ENCODE data around the gene PARVB.

Gene PARVB

GRCh38 chr22:44201665-44202064 lies 177.6 kb downstream of the PARVB start:
- no peaks in the 10 kb centered on the region for H3K27me3 ChIP-seq (ENCODE audit: low read depth, low read length)

DNA sequence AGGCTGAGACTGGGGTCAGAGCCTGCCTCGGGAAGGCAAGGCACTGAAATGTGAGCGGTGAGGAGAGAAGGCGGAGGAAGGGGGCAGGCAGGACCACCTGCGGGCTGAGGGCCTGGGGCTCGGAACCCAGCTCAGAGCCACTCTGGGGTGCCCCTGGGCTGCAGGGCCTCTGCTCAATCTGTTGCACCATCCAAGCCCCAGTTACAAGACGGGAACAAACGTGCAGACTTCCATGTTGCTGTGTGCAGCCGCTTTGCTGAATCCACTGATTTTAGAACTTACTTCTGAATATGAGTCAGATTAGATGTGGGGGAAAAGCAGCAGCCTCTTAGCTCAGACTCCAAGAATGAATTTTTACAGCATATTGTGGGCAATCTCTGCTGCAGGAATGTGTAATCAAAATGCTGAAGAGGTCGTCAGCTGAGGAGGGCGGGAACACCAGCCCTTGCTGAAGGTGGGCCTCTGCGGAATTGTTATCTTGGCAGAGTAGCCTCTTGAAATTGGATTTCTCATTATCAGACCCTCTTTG lies 178.2 kb downstream of the PARVB start:
- Histone ChIP-seq H3K36me3 (ENCODE audit: control insufficient read depth in 1 of 2, insufficient read depth in 2 of 2, low read length in 2 of 2) (no peaks in the 10 kb centered on the region), H3K27ac (ENCODE audit: low read length) (no peak overlapping the region), H3K9me3 (ENCODE audit: control insufficient read depth in 1 of 2, low read length in 2 of 2) (no peaks in the 10 kb centered on the region), H3K4me3 (ENCODE audit: low read depth in 1 of 2, low read length in 2 of 2) (no peak overlapping the region), H3K4me1 (ENCODE audit: control insufficient read depth in 1 of 2, insufficient read depth in 2 of 2, low read length in 2 of 2) (no peaks in the 10 kb centered on the region), H3K27me3 (ENCODE audit: low read depth, low read length) (no peaks in the 10 kb centered on the region)

More at GRCh38 chr22:44201665-44202064, 177.6 kb downstream of the PARVB start:
- no peak overlapping the region for H3K27ac ChIP-seq (ENCODE audit: low read length)
- no peaks in the 10 kb centered on the region for H3K36me3 ChIP-seq (ENCODE audit: control insufficient read depth in 1 of 2, insufficient read depth in 2 of 2, low read length in 2 of 2)
- no peaks in the 10 kb centered on the region for H3K9me3 ChIP-seq (ENCODE audit: control insufficient read depth in 1 of 2, low read length in 2 of 2)
- peaks cover 0 to 1% of the 10 kb centered on the region in 2 donors for H3K4me1 ChIP-seq (ENCODE audit: control insufficient read depth in 1 of 2, insufficient read depth in 2 of 2, low read length in 2 of 2)
- H3K4me3 ChIP-seq (ENCODE audit: low read depth in 1 of 2, low read length in 2 of 2): no peak overlapping the region

- Histone ChIP-seq H3K4me1 (ENCODE audit: control insufficient read depth in 1 of 2, insufficient read depth in 2 of 2, low read length in 2 of 2) (no peaks in the 10 kb centered on the region), H3K9me3 (ENCODE audit: control insufficient read depth in 1 of 2, low read length in 2 of 2) (no peaks in the 10 kb centered on the region), H3K4me3 (ENCODE audit: low read depth in 1 of 2, low read length in 2 of 2) (no peak overlapping the region), H3K27me3 (ENCODE audit: low read depth, low read length) (no peaks in the 10 kb centered on the region), H3K36me3 (ENCODE audit: control insufficient read depth in 1 of 2, insufficient read depth in 2 of 2, low read length in 2 of 2) (no peaks in the 10 kb centered on the region), H3K27ac (ENCODE audit: low read length) (no peak overlapping the region)
Measured at GRCh38 chr22:44203203-44203602, 179.1 kb downstream of the PARVB start.

- Histone ChIP-seq H3K27ac (ENCODE audit: low read length) (no peak overlapping the region), H3K36me3 (ENCODE audit: control insufficient read depth in 1 of 2, insufficient read depth in 2 of 2, low read length in 2 of 2) (no peaks in the 10 kb centered on the region), H3K9me3 (ENCODE audit: control insufficient read depth in 1 of 2, low read length in 2 of 2) (no peaks in the 10 kb centered on the region), H3K4me3 (ENCODE audit: low read depth in 1 of 2, low read length in 2 of 2) (no peak overlapping the region), H3K27me3 (ENCODE audit: low read depth, low read length) (no peaks in the 10 kb centered on the region), H3K4me1 (ENCODE audit: control insufficient read depth in 1 of 2, insufficient read depth in 2 of 2, low read length in 2 of 2) (no peaks in the 10 kb centered on the region)
Measured at GRCh38 chr22:44204739-44205515, 180.8 kb downstream of the PARVB start.

GRCh38 chr22:44205516-44206329 lies 181.6 kb downstream of the PARVB start:
- no peaks in the 10 kb centered on the region for H3K9me3 ChIP-seq (ENCODE audit: control insufficient read depth in 1 of 2, low read length in 2 of 2)
- H3K27me3 ChIP-seq (ENCODE audit: low read depth, low read length): no peaks in the 10 kb centered on the region
- H3K27ac ChIP-seq (ENCODE audit: low read length): no peak overlapping the region
- no peak overlapping the region for H3K4me3 ChIP-seq (ENCODE audit: low read depth in 1 of 2, low read length in 2 of 2)
- no peaks in the 10 kb centered on the region for H3K4me1 ChIP-seq (ENCODE audit: control insufficient read depth in 1 of 2, insufficient read depth in 2 of 2, low read length in 2 of 2)
- H3K36me3 ChIP-seq (ENCODE audit: control insufficient read depth in 1 of 2, insufficient read depth in 2 of 2, low read length in 2 of 2): no peaks in the 10 kb centered on the region

- no peak overlapping the region for H3K4me3 ChIP-seq (ENCODE audit: low read depth in 1 of 2, low read length in 2 of 2)
- H3K9me3 ChIP-seq (ENCODE audit: control insufficient read depth in 1 of 2, low read length in 2 of 2): no peaks in the 10 kb centered on the region
- H3K27ac ChIP-seq (ENCODE audit: low read length): no peak overlapping the region
- H3K4me1 ChIP-seq (ENCODE audit: control insufficient read depth in 1 of 2, insufficient read depth in 2 of 2, low read length in 2 of 2): no peaks in the 10 kb centered on the region
- H3K27me3 ChIP-seq (ENCODE audit: low read depth, low read length): no peaks in the 10 kb centered on the region
- H3K36me3 ChIP-seq (ENCODE audit: control insufficient read depth in 1 of 2, insufficient read depth in 2 of 2, low read length in 2 of 2): no peaks in the 10 kb centered on the region
Measured at GRCh38 chr22:44206330-44206645, 182.2 kb downstream of the PARVB start.

DNA sequence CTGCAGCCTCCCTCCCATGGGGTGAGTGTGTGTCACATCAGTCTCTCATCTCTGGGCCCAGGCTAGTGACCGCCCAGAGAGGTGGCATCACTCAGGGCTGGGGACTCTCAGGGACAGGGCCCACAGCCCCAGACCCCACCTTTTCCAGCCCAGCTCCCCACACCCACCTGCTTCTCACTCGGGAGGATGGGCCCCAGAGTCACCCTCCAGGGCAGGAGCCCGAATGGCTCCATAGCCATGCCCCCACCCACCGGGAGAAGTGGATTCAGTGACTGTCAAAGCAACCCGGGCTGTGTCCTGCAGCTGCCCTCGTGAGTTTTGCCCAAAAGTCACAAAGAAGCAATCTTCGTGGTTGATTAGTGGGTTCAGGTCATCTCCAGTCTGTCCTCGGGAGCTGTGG lies 182.6 kb downstream of the PARVB start:
- peaks cover 0 to 3% of the 10 kb centered on the region in 2 donors for H3K4me1 ChIP-seq (ENCODE audit: control insufficient read depth in 1 of 2, insufficient read depth in 2 of 2, low read length in 2 of 2)
- H3K4me3 ChIP-seq (ENCODE audit: low read depth in 1 of 2, low read length in 2 of 2): no peak overlapping the region
- no peak overlapping the region for H3K27ac ChIP-seq (ENCODE audit: low read length)
- H3K36me3 ChIP-seq (ENCODE audit: control insufficient read depth in 1 of 2, insufficient read depth in 2 of 2, low read length in 2 of 2): no peaks in the 10 kb centered on the region
- no peaks in the 10 kb centered on the region for H3K27me3 ChIP-seq (ENCODE audit: low read depth, low read length)
- H3K9me3 ChIP-seq (ENCODE audit: control insufficient read depth in 1 of 2, low read length in 2 of 2): no peaks in the 10 kb centered on the region

- Histone ChIP-seq H3K27ac (ENCODE audit: low read length) (no peak overlapping the region), H3K4me3 (ENCODE audit: low read depth in 1 of 2, low read length in 2 of 2) (no peak overlapping the region), H3K27me3 (ENCODE audit: low read depth, low read length) (no peaks in the 10 kb centered on the region), H3K9me3 (ENCODE audit: control insufficient read depth in 1 of 2, low read length in 2 of 2) (no peaks in the 10 kb centered on the region), H3K36me3 (ENCODE audit: control insufficient read depth in 1 of 2, insufficient read depth in 2 of 2, low read length in 2 of 2) (no peaks in the 10 kb centered on the region), H3K4me1 (ENCODE audit: control insufficient read depth in 1 of 2, insufficient read depth in 2 of 2, low read length in 2 of 2) (peaks cover 0 to 9% of the 10 kb centered on the region in 2 donors)
Measured at GRCh38 chr22:44207173-44207980, 183.3 kb downstream of the PARVB start.

GRCh38 chr22:44207981-44208317 lies 183.8 kb downstream of the PARVB start:
- H3K4me3 ChIP-seq (ENCODE audit: low read depth in 1 of 2, low read length in 2 of 2): no peak overlapping the region
- no peaks in the 10 kb centered on the region for H3K27me3 ChIP-seq (ENCODE audit: low read depth, low read length)
- no peaks in the 10 kb centered on the region for H3K36me3 ChIP-seq (ENCODE audit: control insufficient read depth in 1 of 2, insufficient read depth in 2 of 2, low read length in 2 of 2)
- no peaks in the 10 kb centered on the region for H3K9me3 ChIP-seq (ENCODE audit: control insufficient read depth in 1 of 2, low read length in 2 of 2)
- H3K27ac ChIP-seq (ENCODE audit: low read length): no peak overlapping the region
- H3K4me1 ChIP-seq (ENCODE audit: control insufficient read depth in 1 of 2, insufficient read depth in 2 of 2, low read length in 2 of 2): peaks cover 0 to 13% of the 10 kb centered on the region in 2 donors

GRCh38 chr22:44209343-44209742 lies 185.2 kb downstream of the PARVB start:
- Histone ChIP-seq H3K9me3 (ENCODE audit: control insufficient read depth in 1 of 2, low read length in 2 of 2) (no peaks in the 10 kb centered on the region), H3K4me1 (ENCODE audit: control insufficient read depth in 1 of 2, insufficient read depth in 2 of 2, low read length in 2 of 2) (peaks cover 0 to 13% of the 10 kb centered on the region in 2 donors), H3K4me3 (ENCODE audit: low read depth in 1 of 2, low read length in 2 of 2) (no peak overlapping the region), H3K27me3 (ENCODE audit: low read depth, low read length) (no peaks in the 10 kb centered on the region), H3K27ac (ENCODE audit: low read length) (no peak overlapping the region), H3K36me3 (ENCODE audit: control insufficient read depth in 1 of 2, insufficient read depth in 2 of 2, low read length in 2 of 2) (no peaks in the 10 kb centered on the region)

- H3K27me3 ChIP-seq (ENCODE audit: low read depth, low read length): no peaks in the 10 kb centered on the region
- peaks cover 0 to 8% of the 10 kb centered on the region in 2 donors for H3K9me3 ChIP-seq (ENCODE audit: control insufficient read depth in 1 of 2, low read length in 2 of 2)
- peaks cover 0 to 13% of the 10 kb centered on the region in 2 donors for H3K4me1 ChIP-seq (ENCODE audit: control insufficient read depth in 1 of 2, insufficient read depth in 2 of 2, low read length in 2 of 2)
- H3K27ac ChIP-seq (ENCODE audit: low read length): no peak overlapping the region
- no peak overlapping the region for H3K4me3 ChIP-seq (ENCODE audit: low read depth in 1 of 2, low read length in 2 of 2)
- no peaks in the 10 kb centered on the region for H3K36me3 ChIP-seq (ENCODE audit: control insufficient read depth in 1 of 2, insufficient read depth in 2 of 2, low read length in 2 of 2)
Measured at GRCh38 chr22:44210722-44211121, 186.6 kb downstream of the PARVB start.

Data from muscle layer of duodenum (tissue), 2 donors.